ENCODE measurements around the gene TTC21A. TPM values are rescaled to one million over a fixed set of nuclear protein-coding genes. Genes with fewer than 3 reads are reported as not detected.
"Not testable (repeated sequence)": the region's sequence is repeated elsewhere in the genome, so short reads cannot be mapped to it uniquely, and the experiment has no call there.

The TTC21A gene
- total RNA-seq, 1 experiment from 2014 or later: 0.95 TPM

DNA sequence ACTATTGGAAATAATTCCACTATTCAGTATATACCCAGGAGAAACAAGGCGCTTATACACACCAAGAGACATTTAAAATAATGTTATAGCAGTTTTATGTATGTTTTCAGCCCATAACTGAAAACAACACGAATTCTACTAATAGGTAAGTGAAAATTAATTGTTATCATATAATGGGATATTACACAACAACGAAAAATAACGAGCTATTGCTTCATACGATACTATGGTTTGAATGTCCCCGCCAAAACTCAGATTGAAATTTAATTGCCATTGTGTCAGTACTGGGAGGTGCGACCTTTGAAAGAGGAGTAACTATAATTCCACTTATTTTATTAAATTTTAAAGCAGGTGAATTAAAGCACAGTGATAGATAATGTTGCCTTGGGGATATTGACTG, 49.9 kb downstream of the TTC21A start:
- in situ Hi-C loops (cut with HindIII; ENCODE audit: low pct_unique_long_range_greater_than_20kb, low sequenced_read_pairs): no loop called here
- no peak for DNase-seq (ENCODE audit: low read depth, low spot score)

DNA sequence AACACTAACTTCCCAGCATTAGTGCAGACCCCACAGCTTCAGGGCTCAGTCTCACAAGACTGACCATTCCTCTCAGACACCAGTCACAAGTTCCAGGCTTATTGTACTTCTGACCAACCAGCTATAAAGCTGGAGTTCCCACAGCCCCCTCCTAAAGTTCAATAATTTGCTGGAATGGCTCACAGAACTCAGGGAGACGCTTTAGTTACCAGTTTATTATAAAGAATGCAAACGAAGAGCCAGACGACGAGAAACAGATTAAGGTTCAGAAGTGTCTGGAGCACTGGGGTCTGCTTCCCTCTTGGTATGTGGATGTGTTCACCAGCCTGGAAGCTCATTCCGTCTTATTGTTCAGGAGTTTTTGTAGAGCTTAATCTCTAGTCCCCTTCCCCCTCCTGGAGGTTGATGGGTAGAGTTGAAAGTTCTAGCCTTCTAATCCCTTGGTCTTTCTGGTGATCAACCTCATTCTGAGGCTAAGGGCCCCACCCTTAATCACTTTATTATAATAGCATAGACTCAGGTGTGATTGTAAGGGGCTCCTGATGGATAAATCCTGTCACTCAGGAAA, 50.8 kb downstream of the TTC21A start:
- in situ Hi-C loops (cut with HindIII; ENCODE audit: low pct_unique_long_range_greater_than_20kb, low sequenced_read_pairs): no loop called here
- DNase-seq (ENCODE audit: low read depth, low spot score): no peak

DNA sequence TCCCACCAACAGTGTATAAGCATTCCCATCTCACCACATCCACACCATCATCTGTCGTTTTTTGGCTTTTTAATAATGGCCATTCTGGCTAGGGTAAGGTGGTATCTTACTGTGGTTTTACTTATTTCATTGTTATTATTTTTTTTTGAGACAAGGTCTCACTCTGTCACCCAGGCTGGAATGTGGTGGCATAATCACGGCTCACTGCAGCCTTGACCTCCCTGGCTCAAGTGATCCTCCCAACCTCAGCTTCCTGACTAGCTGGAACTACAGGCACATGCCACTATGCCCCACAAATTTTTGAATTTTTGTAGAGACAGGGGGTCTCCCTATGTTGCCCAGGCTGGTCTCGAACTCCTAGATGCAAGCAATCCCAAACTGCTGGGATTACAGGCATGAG, 56.9 kb downstream of the TTC21A start:
- in situ Hi-C loops (cut with HindIII; ENCODE audit: low pct_unique_long_range_greater_than_20kb, low sequenced_read_pairs): no loop called here
- no peak for DNase-seq (ENCODE audit: low read depth, low spot score)

DNA sequence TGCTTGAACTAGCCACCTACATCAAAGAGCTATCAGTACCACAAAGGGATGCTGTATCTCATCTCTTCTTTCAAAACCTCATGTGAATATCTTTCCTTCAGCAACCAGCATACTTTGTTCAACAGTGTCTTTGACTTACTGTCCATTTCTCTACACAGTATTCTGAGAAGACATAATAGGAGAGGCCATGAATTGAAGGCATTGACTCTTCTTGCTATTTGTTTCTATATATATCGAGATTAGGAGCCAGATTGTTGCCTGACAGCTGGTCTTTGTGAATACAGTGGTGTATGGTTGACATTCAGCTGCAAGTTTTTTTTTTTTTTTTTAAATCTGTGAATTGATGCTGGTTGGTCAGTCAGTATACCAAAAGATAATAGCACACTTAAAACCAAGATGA, 58.0 kb downstream of the TTC21A start:
- peak; percentile 56 for DNase-seq (ENCODE audit: low read depth, low spot score)
- in situ Hi-C loops (cut with HindIII; ENCODE audit: low pct_unique_long_range_greater_than_20kb, low sequenced_read_pairs): no loop called here

GRCh38 chr3:39166134-39166710, 58.7 kb downstream of the TTC21A start:
- in situ Hi-C loops (cut with HindIII; ENCODE audit: low pct_unique_long_range_greater_than_20kb, low sequenced_read_pairs): no loop called here
- DNase-seq (ENCODE audit: low read depth, low spot score): peak; percentile 42

- in situ Hi-C loops (cut with HindIII; ENCODE audit: low pct_unique_long_range_greater_than_20kb, low sequenced_read_pairs): no loop called here
- peak; percentile 77 for DNase-seq (ENCODE audit: low read depth, low spot score)
These were observed 59.6 kb downstream of the TTC21A start for GRCh38 chr3:39166932-39167532.

GRCh38 chr3:39168156-39168780, 60.8 kb downstream of the TTC21A start:
- peak; percentile 55 for DNase-seq (ENCODE audit: low read depth, low spot score)
- in situ Hi-C loops (cut with HindIII; ENCODE audit: low pct_unique_long_range_greater_than_20kb, low sequenced_read_pairs): no loop called here

DNA sequence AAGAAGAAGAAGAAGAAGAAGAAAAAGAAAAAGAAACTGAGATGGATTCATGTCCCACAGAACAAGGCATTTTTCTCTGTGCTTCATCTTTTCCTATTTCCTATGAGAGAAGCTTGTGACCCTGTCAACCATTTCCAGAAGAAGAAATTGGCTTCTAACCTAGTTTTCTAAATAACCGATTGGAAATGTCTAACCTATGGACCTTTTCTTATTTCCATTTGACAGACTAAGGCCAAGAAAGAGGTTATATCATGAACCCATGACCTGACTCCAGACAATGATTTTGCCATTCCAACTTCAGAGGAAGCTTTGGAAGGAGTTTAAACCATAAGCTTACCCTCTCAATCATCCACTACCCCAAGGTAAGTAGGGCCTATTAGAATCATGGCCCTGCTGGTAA, 62.2 kb downstream of the TTC21A start:
- in situ Hi-C loops (cut with HindIII; ENCODE audit: low pct_unique_long_range_greater_than_20kb, low sequenced_read_pairs): no loop called here
- DNase-seq (ENCODE audit: low read depth, low spot score): no peak

DNA sequence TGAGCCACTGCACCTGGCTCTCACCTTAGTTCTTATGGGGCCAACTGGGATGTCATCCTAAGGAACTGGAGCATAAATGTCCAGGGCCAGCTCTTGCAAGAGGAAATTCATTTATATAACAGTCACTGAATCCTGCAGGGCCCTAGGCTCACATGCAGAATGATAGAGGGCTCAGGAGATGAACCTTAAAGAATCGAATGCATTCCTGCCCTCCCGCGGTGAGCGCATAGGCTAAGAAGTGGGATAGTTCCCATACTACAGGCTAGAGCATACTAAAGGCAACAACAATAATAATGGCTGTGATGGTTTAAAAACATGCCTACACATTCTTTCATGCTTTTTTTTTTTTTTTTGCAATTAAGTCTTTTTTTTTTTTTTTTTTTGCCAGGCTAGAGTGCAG, 63.0 kb downstream of the TTC21A start:
- DNase-seq (ENCODE audit: low read depth, low spot score): no peak

GRCh38 chr3:39170877-39171276, 63.4 kb downstream of the TTC21A start:
- DNase-seq (ENCODE audit: low read depth, low spot score); in situ Hi-C loops (cut with HindIII; ENCODE audit: low pct_unique_long_range_greater_than_20kb, low sequenced_read_pairs): not testable (repeated sequence)

More for the DNA sequence above, 63.0 kb downstream of the TTC21A start:
- in situ Hi-C loops (cut with HindIII; ENCODE audit: low pct_unique_long_range_greater_than_20kb, low sequenced_read_pairs): no loop called here

- in situ Hi-C loops (cut with HindIII; ENCODE audit: low pct_unique_long_range_greater_than_20kb, low sequenced_read_pairs): no loop called here
- no peak for DNase-seq (ENCODE audit: low read depth, low spot score)
These were observed 64.4 kb downstream of the TTC21A start for GRCh38 chr3:39171860-39172259.

DNA sequence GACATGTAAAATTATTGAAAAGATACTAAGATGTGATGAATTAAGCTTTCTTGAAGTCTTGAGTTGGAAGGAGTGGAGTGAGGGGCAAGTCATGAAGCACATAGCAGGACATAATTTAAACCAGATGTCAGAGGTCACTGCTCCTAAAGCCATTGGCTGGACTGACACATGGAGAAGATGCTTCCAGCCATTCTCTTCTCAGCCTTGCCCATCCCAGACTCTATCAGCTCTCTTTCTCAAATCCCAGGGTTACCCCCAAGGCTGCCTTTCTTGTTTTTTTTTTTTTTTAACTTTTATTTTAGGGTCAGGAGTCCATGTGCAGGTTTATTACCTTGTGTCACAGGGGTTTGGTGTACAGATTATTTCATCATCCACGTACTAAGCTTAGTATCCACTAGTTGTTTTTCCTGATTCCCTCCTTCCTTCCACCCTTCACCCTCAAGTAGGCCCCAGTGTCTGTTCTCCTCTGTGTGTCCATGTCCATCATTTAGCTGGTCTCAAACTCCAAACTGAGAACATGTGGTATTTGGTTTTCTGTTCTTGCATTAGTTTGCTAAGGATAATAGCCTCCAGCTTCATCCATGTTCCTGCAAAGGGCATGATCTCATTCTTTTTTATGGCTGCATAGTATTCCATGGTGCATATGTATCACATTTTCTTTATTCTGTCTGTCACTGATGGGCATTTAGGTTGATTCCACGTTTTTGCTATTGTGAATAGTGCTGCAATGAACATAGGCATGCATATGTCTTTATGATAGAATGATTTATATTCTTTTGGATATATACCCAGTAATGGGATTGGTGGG, 66.0 kb downstream of the TTC21A start:
- DNase-seq (ENCODE audit: low read depth, low spot score): no peak
- in situ Hi-C loops (cut with HindIII; ENCODE audit: low pct_unique_long_range_greater_than_20kb, low sequenced_read_pairs): no loop called here

DNA sequence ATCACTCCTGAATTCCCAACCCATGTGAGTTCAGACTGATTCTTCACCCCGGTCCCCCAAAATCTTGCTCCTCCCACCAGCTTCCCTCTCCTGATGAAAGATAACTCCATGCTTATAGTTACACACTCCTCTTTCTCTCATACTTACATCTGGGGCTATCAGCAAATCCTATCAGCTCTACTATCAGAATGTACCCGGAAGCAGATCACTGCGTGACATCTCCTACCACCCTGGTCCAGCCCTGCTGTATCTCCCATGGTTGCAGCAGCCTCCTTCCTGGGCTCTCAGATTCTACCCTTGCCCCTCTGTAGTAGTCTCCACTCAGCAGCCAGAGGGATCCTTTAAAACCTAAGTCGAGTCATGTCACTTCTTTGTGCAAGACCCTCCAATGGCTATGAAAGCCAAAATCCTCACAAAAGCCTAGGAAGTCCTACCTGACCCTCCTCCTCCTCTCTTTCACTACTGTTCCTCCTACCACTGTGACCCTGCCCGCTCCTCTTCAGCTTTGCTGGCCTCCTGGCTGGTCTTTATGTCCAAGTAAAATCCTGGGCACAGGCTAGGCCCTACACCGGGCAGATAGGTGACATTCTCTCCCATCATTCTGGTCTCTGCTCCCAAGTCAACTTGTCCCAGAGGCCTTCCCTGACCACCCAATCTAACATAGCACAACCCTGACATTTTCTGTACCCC, 68.7 kb downstream of the TTC21A start:
- DNase-seq (ENCODE audit: low read depth, low spot score): no peak
- in situ Hi-C loops (cut with HindIII; ENCODE audit: low pct_unique_long_range_greater_than_20kb, low sequenced_read_pairs): no loop called here

DNA sequence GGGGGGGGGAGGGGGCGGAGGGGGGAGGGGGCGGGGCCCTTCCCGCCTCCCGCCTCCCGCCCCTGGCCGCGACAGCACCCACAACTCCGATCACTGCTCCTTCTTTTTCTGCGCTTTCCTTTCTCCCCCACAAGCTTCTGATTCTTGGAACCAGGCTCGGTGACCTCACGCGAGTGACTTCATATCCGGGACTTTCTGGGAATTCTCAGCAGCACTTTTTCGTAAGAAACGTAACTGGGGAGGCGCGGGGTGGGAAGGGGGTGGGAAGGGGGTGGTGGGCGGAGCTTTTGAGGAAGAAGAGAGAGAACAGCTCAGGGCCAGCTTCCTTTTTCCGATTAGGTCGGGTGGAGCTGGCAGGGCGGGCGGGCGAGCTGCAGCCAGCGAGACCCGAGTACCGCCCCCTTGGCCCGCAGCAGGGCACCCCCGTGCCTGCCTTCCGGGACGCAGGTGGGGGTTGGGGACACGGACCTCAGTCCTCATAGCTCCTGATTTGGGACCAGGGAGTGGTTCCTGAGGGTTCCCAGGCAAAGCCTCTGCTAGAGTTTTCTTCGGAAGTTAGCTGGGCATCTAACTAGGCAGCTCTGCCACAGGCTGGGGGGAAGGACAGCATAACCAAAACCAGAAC, 70.3 kb downstream of the TTC21A start:
- DNase-seq (ENCODE audit: low read depth, low spot score): peak; percentile 74
- in situ Hi-C loops (cut with HindIII; ENCODE audit: low pct_unique_long_range_greater_than_20kb, low sequenced_read_pairs): no loop called here

DNA sequence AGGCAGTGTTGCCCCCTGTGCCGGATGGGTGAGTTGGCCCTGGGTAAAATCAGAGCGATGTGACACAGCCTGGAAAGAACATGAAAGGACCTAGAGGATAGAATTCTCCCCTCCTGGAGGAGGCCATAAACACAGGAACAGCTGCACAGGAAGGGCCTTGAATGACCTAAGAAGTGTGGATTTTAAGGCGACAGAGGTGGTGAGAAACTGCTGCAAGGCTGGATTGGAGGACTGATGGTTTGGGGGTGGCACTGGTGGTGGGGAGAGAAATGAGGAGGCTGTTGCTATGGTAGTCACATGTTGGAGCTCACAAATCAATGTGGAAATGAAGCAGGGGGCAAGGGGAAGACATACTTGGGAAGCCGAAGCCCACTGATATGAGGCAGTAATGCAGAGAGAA, 71.1 kb downstream of the TTC21A start:
- in situ Hi-C loops (cut with HindIII; ENCODE audit: low pct_unique_long_range_greater_than_20kb, low sequenced_read_pairs): no loop called here
- DNase-seq (ENCODE audit: low read depth, low spot score): no peak

- no peak for DNase-seq (ENCODE audit: low read depth, low spot score)
- in situ Hi-C loops (cut with HindIII; ENCODE audit: low pct_unique_long_range_greater_than_20kb, low sequenced_read_pairs): no loop called here
These were observed 72.7 kb downstream of the TTC21A start for GRCh38 chr3:39180183-39180545.

- DNase-seq (ENCODE audit: low read depth, low spot score): no peak
- in situ Hi-C loops (cut with HindIII; ENCODE audit: low pct_unique_long_range_greater_than_20kb, low sequenced_read_pairs): no loop called here
These were observed 73.3 kb downstream of the TTC21A start for GRCh38 chr3:39180546-39181346.

Measured in SK-MEL-5 (cell line).